PFSK-1 (cell line): ENCODE results near the gene ANO8.

ENCODE experiments used
- TAF1 ChIP-seq: IDR thresholded peaks from 2 replicates; pipeline ENCODE4 v1.6.1; 2012; ENCODE audit warnings: low read length, control low read depth, borderline replicate concordance; ENCODE audit not compliant: insufficient read depth
- TF ChIP-seq, protein P1 (sequence below), 2 experiments: IDR thresholded peaks; 2 replicates each; pipeline versions ENCODE4 v1.6.1 to v1.8.0; 2011 to 2012; ENCODE audit warnings: low read depth in 2 of 2, low read length in 2 of 2, control low read depth in 1 of 2, inconsistent platforms in 1 of 2, mild to moderate bottlenecking in 1 of 2, moderate library complexity in 1 of 2; ENCODE audit not compliant: insufficient read depth in 1 of 2

DNA sequence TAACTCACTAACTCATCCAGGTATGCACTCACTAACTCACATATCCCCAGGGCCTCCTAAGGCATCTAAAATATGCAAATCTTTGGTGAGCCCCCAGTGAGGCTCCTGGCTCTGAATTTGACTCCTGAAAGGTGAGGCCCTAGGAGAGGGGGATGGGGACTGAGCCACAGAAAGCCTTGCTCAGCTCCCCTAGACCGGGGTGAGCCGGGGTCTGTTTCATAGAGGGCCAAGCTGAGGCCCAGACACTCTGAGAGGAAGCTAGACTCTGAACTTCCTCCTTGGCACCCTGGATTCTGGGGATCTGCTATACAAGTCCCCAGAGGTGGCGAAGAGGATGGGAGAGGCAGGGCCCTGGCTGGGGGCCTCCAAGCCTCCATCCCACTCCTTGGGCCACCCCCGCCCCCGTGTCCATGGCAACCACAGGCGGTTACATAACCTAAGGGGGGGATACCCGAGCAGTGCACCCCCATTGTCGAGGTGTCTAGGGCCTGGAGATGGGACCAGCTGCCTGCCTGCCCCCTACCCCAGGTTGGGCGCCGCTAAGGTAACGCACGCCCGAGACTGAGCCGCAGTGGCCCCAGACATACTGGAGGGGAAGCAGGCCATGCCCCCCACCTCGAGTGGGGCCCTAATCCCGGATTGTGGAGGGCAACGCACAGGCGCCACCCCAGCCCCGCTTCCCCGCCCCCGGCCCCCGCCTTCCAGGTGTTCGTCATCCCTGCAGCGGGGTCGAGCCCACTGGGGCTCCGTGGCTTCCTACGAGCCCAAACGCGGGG, 32.1 kb downstream of the ANO8 start:
- no peak for TF ChIP-seq TAF1
- TF ChIP-seq, protein P1, sequence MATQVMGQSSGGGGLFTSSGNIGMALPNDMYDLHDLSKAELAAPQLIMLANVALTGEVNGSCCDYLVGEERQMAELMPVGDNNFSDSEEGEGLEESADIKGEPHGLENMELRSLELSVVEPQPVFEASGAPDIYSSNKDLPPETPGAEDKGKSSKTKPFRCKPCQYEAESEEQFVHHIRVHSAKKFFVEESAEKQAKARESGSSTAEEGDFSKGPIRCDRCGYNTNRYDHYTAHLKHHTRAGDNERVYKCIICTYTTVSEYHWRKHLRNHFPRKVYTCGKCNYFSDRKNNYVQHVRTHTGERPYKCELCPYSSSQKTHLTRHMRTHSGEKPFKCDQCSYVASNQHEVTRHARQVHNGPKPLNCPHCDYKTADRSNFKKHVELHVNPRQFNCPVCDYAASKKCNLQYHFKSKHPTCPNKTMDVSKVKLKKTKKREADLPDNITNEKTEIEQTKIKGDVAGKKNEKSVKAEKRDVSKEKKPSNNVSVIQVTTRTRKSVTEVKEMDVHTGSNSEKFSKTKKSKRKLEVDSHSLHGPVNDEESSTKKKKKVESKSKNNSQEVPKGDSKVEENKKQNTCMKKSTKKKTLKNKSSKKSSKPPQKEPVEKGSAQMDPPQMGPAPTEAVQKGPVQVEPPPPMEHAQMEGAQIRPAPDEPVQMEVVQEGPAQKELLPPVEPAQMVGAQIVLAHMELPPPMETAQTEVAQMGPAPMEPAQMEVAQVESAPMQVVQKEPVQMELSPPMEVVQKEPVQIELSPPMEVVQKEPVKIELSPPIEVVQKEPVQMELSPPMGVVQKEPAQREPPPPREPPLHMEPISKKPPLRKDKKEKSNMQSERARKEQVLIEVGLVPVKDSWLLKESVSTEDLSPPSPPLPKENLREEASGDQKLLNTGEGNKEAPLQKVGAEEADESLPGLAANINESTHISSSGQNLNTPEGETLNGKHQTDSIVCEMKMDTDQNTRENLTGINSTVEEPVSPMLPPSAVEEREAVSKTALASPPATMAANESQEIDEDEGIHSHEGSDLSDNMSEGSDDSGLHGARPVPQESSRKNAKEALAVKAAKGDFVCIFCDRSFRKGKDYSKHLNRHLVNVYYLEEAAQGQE (IDR thresholded peaks at IDR 0.05; ENCODE audit: insufficient read depth in 1 of 2, low read depth in 2 of 2, low read length in 2 of 2), result no peak
